Kidney epithelial cell (primary cell): ENCODE results near the gene FBXO38. TPM values are rescaled to one million over a fixed set of nuclear protein-coding genes. Genes with fewer than 3 reads are reported as not detected.

ENCODE experiments used
- DNase-seq: peaks from one replicate; pipeline ENCODE4 v3.0.0-alpha.2; 2010; ENCODE audit warnings: low read depth
- H3K27me3 ChIP-seq: 2 replicates; pipeline ENCODE4 v1.6.0; 2011; ENCODE audit warnings: low read length; ENCODE audit not compliant: control insufficient read depth, insufficient read depth
- H3K36me3 ChIP-seq: 2 replicates; pipeline ENCODE4 v1.5.1; 2011; ENCODE audit warnings: low read length; ENCODE audit not compliant: control insufficient read depth, insufficient read depth
- H3K4me3 ChIP-seq: 2 replicates; pipeline ENCODE4 v1.5.1; 2011; ENCODE audit warnings: low read depth, mild to moderate bottlenecking, control low read depth, low read length
- total RNA-seq: library from RNA; depleted of rRNA; stranded (reverse); fragments of >200 nt; gene quantifications from 2 replicates; pipeline ENCODE4 v1.2.3, GENCODE V29; 2015
- TF ChIP-seq, protein P1 (sequence below): IDR thresholded peaks from 2 replicates; pipeline ENCODE4 v1.5.1; 2011; ENCODE audit warnings: mild to moderate bottlenecking, moderate library complexity, low read length, control low read depth, inconsistent platforms; ENCODE audit not compliant: insufficient read depth, poor library complexity, severe bottlenecking

The FBXO38 gene
- total RNA-seq, 1 donor from 2014 or later = 33.1 TPM

- DNase-seq = no peak
- TF ChIP-seq, protein P1, sequence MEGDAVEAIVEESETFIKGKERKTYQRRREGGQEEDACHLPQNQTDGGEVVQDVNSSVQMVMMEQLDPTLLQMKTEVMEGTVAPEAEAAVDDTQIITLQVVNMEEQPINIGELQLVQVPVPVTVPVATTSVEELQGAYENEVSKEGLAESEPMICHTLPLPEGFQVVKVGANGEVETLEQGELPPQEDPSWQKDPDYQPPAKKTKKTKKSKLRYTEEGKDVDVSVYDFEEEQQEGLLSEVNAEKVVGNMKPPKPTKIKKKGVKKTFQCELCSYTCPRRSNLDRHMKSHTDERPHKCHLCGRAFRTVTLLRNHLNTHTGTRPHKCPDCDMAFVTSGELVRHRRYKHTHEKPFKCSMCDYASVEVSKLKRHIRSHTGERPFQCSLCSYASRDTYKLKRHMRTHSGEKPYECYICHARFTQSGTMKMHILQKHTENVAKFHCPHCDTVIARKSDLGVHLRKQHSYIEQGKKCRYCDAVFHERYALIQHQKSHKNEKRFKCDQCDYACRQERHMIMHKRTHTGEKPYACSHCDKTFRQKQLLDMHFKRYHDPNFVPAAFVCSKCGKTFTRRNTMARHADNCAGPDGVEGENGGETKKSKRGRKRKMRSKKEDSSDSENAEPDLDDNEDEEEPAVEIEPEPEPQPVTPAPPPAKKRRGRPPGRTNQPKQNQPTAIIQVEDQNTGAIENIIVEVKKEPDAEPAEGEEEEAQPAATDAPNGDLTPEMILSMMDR = no peak
- no peaks in the 10 kb centered on the region for H3K27me3 ChIP-seq
- H3K4me3 ChIP-seq = no peak overlapping the region
- no peaks in the 10 kb centered on the region for H3K36me3 ChIP-seq
Observed at GRCh38 chr5:148387325-148387724, 3.6 kb downstream of the FBXO38 start.

DNA sequence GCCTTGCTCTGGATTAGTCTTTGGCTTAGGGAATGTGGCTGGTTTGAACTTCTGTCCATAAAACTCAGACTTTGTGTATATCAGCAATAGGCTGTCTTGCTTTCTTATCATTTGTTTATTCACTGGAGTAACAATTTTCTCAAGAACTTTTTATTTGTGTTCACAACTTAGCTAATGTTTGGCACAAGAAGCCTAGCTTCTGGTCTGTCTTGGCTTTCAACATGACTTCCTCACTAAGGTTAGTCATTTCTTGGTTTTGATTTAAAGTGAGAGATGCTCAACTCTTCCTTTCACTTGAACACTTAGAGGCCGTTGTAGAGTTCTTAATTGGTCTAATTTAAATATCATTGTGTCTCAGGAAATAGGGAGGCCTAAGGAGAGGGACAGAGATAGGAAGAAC, 4.9 kb downstream of the FBXO38 start:
- no peak overlapping the region for H3K4me3 ChIP-seq
- no peaks in the 10 kb centered on the region for H3K27me3 ChIP-seq
- H3K36me3 ChIP-seq = no peaks in the 10 kb centered on the region
- no peak for DNase-seq
- TF ChIP-seq, protein P1 = no peak

- no peak for DNase-seq
- TF ChIP-seq, protein P1 = no peak
- Histone ChIP-seq H3K36me3 (no peaks in the 10 kb centered on the region), H3K27me3 (no peaks in the 10 kb centered on the region), H3K4me3 (no peak overlapping the region)
Observed at GRCh38 chr5:148390914-148391313, 7.2 kb downstream of the FBXO38 start.

- TF ChIP-seq, protein P1 = no peak
- H3K36me3 ChIP-seq = no peaks in the 10 kb centered on the region
- no peak overlapping the region for H3K4me3 ChIP-seq
- no peak for DNase-seq
- H3K27me3 ChIP-seq = no peaks in the 10 kb centered on the region
Observed at GRCh38 chr5:148391422-148391821, 7.7 kb downstream of the FBXO38 start.

DNA sequence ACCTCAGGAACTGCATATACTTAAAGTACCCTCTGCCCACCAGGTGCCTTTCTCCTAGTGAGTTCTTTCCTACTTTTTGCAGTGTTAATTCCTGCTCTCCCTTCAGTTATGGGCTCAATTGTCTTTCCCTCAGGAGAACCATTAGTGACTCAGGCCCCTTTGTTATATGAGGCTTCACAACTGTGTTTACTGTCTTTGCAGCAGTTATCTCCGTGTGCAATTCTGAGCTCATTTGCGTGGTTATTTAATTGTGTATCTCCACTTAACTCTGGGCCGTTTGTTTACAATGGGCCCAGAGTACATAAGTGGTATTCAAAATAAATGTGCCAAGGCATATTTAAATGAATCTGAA, 9.6 kb downstream of the FBXO38 start:
- DNase-seq = no peak
- H3K4me3 ChIP-seq = no peak overlapping the region
- peaks cover 2% of the 10 kb centered on the region for H3K36me3 ChIP-seq
- TF ChIP-seq, protein P1 = no peak
- H3K27me3 ChIP-seq = no peaks in the 10 kb centered on the region

- TF ChIP-seq, protein P1 = no peak
- no peak for DNase-seq
Observed at GRCh38 chr5:148394587-148395019, 10.8 kb downstream of the FBXO38 start.

More at GRCh38 chr5:148394587-148395019, 10.8 kb downstream of the FBXO38 start:
- Histone ChIP-seq H3K4me3 (no peak overlapping the region), H3K36me3 (peaks cover 2% of the 10 kb centered on the region), H3K27me3 (no peaks in the 10 kb centered on the region)
